Embryonic facial prominence (tissue), 1 donor: Measurements from ENCODE around the gene ECHS1.
"Not testable (repeated sequence)": the region's sequence is repeated elsewhere in the genome, so short reads cannot be mapped to it uniquely, and the experiment has no call there.

ENCODE experiments used
- DNase-seq: peaks from one replicate; pipeline ENCODE4 v3.0.0-alpha.2; 2016; ENCODE audit errors: extremely low spot score

ECHS1 gene

DNA sequence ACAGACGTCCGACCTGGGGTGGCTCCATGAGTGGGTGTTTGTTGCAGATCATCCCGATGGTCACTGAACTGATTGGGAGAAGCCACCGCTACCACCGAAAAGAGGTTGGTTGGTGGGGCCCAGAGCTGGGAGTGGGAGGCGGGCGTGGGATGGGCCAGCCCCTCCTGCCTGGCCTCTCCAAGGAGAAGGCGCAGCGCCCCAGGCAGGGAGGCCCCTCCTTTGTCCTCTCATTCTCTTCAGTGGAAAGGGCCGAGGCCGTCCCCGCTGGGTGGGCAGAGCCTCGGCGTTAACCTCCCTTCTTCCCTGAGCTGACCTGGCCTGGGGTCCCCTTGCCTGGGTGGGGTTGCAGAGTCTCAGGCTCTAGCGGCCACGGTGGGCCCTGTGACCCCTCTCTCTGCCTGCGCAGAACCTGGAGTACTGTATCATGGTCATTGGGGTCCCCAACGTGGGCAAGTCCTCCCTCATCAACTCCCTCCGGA, 26.0 kb upstream of the ECHS1 start:
- no peak for DNase-seq

DNA sequence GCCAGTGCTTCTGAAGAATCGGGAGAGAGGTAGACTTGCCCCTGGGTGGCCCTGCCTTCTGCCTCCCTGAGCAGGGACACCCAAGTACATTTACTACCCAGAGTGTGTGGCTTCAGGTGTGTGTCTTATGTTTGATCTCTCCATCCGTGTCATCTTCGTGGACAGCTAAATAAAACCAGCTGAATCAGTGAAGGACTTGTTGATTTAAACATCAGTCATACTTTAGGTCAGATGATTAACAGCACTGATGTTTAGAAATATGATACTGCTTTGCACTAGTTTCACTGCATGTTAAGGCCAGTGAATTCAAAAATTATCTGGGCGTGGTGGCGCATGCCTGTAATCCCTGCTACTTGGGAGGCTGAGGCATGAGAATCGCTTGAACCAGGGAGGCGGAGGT, 24.8 kb upstream of the ECHS1 start:
- no peak for DNase-seq

DNA sequence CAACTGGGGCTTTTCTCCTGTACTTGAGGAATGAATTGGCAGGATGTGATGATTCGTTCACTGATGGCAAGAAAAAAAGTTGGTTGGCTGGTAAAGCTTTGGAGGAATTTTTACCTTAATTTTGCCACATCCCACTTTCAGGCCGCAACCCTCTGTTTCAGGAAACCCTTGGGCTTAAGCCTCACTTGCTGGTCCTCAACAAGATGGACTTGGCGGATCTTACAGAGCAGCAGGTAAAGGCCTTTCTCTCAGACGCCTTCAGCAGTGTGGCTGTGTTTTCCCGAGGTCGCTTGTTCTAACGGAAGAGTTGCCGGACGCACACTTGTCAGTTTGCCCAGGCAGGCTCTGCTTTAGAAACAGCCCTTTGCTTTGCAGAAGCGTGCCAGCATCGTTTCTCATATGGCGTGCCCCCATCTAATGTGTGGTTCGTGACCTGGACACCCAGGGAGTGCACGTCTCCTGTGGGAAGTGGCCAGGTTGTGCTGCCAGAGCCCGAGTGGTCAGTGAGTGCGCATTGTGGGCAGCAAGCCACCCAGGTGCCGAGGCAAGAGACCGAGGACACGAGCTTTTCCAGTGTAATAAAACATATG, 23.0 kb upstream of the ECHS1 start:
- DNase-seq = no peak

DNA sequence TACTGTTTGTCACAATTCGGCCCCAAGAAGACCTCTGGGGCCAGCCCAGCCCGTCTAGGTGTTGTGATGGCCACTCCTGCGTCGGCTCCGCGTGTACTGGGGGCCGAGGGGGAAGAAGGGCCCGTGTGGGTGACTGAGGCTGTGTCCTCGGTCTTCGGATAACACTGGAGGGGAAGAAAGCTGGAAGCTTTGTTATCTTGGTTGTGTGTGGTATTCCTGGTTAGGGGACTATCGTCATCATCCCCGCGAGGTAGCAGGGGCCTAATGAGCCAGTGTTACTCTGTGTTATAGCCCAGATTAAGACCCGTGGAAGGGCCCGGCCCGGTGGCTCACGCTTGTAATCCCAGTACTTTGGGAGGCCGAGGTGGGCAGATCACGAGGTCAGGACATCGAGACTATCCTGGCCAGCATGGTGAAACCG, 21.7 kb upstream of the ECHS1 start:
- DNase-seq = no peak

DNA sequence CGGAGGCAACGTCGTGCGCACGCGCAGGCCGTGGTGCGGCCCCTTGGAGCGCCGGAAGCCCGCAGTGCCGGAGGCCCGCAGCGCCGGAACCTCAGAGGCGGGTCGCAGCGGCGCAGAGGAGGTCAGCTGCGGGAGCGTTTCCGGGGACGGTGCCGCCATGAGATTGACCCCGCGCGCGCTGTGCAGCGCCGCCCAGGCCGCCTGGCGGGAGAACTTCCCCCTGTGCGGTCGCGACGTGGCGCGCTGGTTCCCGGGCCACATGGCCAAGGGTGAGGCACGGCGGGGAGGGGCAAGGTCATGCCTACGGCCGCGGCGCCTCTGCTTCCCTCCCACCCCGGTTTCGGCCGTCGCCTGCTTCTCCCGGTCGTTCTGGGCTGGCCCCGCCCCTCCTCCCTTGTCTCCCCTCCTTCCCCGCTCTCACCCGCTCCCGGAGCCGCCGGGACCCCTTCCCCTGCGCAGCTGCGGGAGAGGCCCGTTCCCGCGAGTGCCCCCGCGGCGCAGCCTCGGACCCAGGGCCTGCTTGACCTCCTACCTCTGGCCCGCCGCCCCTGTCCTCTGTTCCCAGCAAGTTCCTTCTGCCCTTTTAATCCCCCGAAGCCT, 21.0 kb upstream of the ECHS1 start, which contains the start of gene MTG1:
Gene MTG1, plus strand, starts transcription at position 94 of the 600 bp plus-strand sequence. Its CDS starts 64 bp downstream, at position 158.
- DNase-seq = peak; percentile 66

DNA sequence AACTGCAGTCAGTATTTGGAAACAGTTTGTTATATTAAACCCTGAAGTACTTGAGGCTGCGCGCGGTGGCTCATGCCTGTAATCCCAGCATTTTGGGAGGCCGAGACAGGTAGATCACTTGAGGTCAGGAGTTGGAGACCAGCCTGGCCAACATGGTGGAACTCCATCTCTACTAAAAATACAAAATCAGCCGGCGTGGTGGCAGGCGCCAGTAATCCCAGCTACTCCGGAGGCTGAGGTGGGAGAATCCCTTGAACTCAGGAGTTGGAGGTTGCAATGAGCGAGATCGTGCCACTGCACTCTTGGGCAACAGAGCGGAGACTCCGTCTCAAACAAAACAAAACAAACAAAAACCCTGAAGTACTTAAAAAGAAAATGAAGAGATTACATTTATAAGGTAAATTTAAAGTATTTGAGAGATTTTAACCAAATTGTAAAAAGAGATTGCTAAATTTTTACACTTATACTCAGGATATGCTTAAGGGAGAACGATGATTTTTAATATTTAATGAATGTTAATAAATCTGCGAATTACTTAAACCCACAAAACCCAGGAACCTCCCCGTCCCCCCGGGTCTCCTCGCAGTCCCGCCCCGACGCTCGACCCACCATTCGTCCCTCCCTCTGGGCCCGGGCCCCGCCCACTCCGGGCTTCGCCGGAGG, 20.4 kb upstream of the ECHS1 start:
- DNase-seq = no peak

DNA sequence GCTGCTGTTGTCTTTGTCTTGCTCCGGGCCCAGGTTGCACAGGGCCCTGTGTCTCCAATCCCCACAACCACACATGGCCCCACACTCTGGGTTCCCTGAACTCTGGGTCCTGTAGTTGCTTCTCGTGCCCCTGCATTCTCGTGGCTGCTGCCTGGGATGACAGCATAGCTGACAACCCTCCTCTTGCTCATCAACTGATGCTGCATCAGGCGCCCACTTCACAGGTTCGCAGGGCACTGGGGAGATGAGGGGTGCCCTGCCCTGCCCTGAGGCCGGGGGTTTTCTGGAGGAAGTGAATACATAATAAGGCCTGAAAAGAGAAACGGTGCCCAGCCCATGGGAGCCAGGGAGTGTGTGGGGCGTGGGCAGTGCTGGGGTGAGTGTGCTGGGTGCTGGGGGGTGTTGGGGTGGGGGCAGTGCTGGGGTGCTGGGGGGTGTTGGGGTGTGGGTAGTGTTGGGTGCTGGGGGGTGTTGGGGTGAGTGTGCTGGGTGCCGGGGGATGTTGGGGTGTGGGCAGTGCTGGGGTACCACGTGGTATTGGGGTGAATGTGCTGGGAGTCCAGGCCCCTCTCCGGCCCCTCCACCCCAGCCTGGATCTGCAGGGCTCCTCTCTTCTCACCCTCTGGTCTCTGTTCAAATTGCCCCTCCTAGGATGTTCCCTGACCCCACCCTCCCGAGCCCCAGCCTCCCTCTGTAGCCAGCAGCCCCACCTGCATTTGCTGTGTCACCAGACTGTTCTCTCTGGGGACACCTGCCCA, 18.8 kb upstream of the ECHS1 start:
- no peak for DNase-seq

DNA sequence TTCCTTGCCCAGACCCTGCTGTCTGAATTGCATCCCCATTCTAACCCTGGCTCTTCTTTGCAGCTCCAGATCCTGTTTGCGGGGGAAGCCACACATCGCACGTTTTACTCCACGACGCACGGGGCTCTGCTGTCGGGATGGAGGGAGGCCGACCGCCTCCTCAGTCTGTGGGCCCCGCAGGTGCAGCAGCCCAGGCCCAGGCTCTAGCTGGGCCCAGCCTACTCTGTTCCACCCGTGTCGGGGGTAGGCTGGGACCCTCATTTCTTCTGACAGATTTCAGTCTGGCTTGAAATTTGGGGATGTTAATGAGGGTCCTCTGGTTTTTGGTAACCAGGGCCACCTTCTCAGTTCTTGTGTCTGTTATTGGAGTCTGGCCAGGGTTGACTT, 18.1 kb upstream of the ECHS1 start:
- DNase-seq = no peak

DNA sequence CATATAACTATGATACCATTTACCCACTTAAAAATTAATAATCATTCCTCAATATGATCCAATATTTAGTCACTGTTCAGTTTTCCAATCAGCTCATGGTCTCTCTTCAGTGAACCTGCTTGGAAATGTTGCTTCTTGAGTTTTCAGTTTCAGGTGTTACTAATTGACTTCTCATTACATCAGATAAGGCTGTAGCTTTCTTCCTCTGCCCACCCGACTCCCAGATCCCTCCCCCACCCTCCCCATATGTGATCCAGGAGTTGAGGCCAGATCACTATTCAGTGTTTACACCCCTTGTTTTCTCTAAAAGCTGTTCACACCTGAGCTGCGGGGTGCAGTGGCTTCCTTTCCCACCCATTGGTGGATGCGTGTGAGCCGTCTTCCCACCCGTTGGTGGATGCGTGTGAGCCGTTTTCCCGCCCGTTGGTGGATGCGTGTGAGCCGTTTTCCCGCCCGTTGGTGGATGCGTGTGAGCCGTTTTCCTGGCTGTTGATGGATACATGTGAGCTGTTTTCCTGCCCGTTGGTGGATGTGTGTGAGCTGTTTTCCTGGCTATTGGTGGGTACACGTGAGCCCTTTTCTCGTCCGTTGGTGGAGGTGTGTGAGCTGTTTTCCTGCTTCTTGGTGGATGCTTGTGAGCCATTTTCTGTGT, 17.6 kb upstream of the ECHS1 start:
- no peak for DNase-seq

DNA sequence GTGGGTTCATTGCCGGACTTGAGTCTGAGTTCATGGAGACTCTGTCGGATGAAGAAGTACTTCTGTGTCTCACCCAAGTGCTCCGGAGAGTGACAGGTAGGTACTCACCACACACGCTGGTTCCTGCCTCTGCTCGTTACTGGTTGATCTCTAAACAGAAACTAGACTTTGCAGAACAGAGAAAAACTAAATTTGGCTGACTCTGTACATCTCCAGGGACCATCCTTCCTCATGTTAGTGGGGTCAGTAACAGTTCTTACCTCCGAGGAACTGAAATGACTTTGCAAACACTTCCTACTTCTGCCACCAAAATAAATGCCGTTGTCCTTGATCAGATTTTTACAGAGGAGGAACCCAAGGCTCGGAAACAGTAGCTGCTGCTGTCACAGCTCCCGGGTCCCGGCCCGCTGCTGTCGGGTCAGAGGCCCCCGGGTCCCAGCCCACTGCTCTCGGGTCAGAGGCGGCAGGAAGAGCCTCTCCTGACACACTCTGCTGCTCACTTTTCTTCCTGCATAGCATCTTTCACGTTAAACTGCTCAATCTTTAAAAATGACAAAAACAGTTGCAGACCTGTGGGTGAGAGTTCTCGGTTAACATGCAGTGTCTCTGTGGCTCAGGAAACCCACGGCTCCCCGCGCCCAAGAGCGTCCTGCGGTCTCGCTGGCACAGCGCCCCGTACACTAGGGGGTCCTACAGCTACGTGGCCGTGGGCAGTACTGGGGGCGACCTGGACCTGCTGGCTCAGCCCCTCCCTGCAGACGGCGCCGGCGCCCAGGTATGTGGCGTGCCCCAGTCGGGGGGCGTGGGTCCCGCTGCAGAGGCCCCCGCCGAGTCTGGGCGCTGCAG, 16.0 kb upstream of the ECHS1 start:
- no peak for DNase-seq

DNA sequence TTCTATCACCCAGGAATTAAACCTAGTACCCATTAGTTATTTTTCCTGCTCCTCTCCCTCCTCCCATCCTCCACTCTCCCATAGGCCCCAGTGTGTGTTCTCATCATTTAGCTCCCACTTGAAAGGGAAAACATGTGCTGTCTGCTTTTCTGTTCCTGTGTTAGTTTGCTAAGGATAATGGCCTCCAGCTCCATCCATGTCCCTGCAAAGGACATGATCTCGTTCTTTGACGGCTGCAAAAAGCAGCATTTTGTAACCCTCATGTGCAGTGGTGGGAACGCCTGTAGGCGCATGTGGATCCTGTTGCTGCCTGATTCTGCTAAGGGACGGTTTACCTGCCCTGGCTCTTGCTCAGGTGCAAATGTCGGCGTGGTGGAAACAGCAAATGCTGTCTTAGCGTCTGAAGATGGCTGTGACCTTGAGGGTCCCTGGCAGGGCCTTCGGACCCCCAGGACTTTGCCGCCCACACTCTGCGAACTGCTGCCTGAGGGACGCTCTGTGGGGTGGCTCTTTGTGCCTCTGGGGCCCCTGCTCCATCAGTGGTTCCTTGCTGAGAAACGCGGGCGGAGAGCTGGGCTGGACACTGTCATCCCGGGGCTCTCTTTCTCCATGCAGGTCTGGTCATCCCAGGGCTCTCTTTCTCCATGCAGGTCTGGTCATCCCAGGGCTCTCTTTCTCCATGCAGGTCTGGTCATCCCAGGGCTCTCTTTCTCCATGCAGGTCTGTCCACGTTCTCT, 15.2 kb upstream of the ECHS1 start:
- no peak for DNase-seq

DNA sequence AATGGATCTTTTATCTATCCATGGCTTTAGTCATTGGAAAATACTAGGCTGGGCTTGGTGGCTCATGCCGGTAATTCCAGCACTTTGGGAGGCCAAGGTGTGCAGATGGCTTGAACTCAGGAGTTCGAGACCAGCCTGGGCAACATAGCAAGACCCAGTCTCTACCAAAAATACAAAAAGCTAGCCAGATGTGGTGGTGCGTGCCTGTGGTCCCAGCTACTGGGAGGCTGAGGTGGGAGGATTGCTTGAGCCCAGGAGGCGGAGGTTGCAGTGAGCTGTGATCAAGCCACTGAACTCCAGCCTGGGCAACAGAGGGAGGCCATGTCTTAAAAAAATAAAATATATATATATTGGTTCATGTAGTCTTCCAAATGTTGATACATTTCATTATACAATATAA, 13.8 kb upstream of the ECHS1 start:
- DNase-seq = not testable (repeated sequence)

DNA sequence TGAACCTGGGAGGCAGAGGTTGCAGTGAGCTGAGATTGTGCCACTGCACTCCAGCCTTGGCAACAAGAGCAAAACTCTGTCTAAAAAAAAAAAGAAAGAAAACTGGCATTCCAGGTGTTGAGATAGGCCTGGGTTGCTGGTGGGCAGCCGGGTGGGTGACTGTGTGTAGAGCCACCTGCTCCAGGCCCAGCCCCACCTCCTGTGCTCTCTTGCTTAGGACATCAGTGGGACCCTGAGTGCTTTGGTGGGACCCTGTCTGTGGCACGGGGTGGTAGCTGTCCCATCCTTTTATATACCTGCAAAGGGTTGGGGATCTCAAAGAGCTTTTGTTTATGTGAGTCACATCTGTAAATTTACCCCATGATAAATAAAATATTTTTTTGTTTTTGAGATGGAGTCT, 12.1 kb upstream of the ECHS1 start:
- no peak for DNase-seq

DNA sequence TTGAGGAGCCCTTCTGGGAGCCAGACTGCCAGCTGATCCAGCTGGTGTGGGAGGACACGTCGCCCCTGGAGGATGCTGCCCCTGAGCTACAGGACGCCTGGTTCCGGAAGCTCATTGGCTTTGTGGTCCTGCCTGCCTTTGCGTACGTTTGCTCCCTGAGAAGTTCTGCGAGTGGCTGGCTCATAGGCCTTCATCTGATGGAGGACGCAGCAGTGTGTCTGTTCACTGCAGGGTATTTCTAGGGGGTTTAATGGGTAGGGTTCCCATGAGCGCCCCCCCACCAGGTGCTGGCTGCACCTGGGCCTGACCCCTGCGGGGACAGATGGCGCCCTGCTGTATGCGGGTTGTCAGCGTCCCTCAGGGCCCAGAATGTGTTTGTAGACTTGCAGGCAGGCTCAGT, 10.9 kb upstream of the ECHS1 start:
- DNase-seq = no peak

DNA sequence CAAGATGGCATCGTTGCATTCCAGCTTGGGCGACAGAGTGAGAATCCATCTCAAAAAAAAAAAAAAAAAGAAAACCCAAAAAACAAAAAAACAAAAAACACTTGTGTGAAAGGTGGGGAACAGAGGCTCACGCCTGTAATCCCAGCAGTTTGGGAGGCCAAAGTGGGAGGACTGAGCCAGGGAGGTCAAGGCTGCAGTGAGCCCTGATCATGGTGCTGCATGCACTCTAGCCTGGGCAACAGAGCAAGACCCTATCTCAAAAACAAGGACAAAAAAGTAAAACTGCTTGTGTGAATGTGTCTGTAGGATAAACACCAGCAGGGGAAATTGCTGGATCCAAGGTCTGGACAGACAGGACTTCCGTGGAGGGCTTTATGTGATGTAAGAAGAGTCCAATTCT, 10.4 kb upstream of the ECHS1 start:
- DNase-seq = no peak

DNA sequence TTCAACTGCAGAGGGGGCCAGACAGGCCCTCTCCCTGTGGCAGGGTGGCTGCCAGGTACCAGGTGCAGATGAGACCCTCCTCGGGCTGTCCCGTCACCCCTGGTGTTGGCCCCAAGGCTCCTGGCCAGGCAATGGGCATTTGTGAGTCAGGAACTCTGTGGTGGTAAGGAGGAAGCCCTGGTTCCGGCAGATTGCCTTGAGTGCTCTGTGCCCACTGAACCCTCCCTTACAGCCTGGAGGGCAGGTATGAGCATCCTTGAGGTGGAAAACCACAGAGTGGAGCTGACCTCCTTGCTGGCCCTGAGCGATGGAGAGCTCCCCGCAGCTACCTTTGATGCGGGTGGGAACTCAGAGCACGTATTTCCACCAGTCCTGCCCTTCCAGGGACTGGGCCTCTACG, 7.9 kb upstream of the ECHS1 start:
- DNase-seq = no peak

DNA sequence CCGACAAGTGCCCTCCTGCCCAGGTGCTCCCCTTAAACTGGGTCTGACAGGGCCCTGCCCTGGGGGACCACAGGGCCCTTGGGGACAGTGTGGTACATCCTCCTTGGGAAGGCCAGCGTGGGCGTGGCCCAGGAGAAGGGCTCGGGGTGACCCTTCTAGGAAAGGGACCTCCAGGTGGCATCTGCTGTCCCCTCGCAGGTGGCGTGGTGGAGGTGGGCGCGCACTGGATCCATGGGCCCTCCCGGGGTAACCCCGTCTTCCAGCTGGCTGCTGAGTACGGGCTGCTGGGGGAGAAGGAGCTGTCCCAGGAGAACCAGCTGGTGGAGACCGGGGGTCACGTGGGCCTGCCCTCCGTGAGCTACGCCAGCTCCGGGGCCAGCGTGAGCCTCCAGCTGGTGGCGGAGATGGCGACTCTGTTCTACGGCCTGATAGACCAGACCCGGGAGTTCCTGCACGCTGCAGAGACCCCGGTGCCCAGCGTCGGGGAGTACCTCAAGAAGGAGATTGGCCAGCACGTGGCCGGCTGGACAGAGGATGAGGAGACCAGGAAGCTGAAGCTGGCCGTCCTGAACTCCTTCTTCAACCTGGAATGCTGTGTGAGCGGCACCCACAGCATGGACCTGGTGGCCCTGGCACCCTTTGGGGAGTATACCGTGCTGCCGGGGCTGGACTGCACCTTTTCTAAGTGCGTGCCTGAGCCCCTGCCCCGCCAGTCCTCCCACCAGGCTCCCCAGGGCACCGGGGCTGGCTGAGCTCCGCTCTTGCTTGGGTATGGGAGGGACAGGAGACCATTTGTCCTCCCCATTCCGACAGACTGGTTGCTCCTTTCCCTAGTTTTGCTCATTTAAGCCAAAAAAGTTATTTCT, 6.9 kb upstream of the ECHS1 start:
- no peak for DNase-seq

DNA sequence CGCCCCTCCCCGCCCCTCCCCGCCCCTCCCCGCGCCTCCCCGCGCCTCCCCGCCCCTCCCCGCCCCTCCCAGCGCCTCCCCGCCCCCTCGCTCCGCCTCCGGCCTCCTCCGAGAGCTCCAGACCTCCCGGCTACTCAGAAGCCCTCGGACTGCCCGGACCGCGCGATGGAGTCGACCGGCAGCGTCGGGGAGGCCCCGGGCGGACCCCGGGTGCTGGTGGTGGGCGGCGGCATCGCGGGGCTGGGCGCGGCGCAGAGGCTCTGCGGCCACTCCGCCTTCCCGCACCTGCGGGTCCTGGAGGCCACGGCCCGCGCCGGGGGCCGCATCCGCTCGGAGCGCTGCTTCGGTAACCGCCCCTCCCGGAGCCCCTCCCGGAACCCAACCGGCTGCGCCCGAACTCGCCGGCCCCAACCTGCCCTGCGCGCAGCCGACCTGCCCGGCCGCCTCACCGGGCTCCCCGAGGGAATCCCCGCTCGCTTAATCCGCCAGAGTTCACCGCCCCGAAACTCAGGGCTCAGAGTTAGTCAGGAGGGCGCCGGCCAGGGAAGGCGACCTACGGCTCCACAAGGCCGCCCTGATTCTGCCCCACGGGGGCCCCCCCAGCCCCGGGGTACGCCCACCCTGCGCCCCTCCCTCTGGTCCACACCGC, 6.1 kb upstream of the ECHS1 start, which contains the start of gene PAOX:
Gene PAOX, plus strand, starts transcription at position 111 of the 649 bp plus-strand sequence. Its CDS starts 55 bp downstream, at position 166.
- DNase-seq = no peak
